Retina (tissue), 1 donor: ENCODE measurements around the gene BAZ2A.

Experiments
- DNase-seq: peaks from one replicate; pipeline ENCODE4 v3.0.0-alpha.2; 2016

The BAZ2A gene

DNA sequence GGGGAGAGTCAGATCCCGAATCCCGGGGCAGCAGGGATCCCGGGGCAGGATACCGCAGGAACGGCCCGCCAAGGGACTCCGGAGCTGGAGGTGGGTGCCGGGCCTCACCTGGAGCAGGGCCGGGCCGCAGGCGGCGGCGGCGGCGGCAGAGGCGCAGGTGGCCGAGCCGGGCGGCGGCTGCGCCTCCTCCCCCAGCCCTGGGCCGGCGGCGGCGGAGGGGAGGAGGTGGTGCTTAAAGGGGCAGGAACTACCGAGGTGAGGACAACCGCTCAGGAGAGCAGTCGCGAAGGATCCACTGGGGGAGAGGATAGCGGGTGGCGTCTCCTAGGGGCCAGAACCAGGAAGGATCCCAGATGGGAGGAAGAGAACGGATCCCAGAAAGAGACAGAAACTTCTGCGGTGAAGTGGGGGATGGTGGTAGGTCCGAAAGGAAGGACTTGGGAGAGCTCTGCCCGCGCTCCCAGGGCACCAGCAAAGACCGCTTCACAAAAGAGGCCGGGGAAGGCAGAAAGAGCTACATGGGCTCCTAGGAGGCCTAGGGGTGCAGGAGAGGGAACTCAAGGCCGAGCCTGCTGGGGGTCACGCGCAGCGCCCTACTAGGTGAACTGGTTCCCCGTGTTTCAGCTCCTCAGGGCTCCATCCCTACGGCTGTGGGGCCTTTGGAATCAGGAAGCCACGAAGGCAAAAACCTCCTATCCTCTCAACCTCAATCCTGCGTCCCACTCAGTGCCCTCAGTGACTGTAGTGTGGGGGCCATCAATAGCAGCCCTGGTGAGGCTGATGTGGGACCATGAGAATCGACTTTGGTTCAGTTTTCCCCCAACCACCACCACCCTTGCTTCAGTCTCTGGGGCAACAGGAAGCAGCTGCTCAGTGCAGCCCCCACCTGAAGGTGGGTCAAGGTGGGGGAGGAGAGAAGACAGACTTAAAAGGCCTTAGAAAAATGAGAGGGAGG, 5.0 kb upstream of the BAZ2A start:
- peak; percentile 67 for DNase-seq

DNA sequence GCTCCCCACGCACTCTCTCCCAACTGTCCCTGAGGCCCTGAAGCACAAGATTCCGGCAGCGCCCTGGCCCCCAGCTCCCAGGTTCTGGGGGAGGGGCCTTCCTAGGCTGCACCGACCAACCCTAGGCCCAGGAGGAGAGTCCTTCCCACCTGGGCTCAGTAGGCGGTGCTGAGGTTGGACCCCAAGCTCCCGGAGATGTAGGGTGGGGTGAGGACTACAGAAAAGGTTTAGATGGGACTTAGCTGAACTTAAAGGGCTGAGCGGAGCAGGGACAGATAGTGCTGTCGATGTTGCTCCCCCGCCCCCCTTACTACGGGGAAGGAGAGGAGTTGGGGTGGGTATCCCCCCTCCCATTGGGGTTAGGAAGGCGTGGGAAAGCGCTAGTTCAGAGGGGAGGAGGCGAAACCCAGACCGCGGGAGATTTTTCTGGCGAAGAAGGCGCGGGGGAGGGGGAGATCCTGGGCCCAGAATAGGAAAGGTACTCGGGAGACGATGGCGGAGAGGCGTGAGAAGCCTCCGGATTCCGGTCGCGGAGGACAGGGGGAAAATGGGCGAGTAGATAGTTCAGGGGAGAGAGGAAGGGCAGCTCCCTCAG, 4.2 kb upstream of the BAZ2A start:
- peak; percentile 53 for DNase-seq

DNA sequence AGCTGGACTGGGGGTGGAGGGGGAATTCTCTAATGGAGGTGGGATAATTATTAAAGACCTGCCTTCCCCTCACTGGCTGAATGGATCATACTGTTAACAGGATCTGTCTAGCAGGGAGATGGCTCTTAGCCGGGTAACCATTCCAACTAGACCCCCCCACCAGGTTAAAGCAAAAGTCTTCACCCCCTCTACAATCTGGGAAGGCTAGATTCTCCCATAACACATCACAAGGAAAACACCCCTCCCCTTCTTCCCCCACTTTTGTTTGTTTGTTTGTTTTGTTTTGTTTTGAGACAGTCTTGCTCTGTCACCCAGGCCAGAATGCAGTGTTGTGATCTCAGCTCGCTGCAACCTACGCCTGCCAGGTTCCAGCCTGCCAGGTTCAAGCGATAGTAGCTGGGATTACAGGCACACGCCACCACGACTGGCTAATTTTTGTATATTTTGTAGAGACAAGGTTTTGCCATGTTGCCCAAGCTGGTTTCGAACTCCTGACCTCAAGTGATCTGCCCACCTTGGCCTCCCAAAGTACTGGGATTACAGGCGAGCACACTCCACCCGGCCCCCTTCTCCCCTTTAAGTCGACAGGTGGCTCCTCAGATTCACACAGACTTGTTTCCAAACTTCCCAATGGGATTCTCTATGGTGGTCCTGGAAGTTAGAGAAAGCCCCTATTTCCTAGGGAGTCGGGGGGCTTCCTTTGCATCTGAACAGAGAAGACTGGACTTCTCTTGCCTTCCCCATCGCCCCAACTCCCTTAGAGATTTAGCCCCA, 3.5 kb upstream of the BAZ2A start:
- DNase-seq = no peak

DNA sequence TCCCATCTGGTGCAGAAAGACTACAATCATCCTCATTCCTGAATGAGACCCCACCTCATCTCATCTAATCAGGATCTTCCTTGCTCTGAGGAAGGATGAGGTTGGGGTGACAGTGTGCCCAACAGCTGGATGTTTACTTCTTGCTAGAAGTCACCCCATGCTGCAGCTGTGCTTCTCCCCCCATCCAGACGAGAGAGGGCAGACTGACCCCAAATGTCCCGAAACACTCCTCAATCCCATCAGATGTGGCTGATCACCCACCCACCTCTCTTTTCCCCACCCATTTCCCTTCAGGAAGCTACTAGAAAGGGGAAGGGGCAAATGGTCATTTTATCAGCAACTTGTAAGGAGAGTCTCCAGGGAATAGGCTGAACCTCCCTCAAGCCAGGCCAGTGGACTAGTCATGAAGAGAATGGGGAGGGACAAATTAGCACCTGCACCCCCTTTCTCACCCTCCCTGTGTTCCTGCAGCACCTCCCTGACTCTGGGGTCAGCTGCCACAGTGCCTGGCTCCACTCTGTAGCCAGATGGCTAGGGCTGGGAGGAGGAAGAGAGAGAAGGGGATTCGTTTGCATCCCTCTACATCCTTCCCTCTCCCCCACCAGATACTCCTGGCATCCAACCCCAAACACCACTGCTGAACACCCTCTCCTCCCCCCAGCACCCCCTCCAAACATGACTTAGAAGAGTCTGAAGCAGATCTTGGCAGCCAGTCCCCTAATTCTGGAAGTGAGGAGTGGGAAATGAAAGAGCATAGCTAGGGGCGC, 2.8 kb upstream of the BAZ2A start:
- peak; percentile 21 for DNase-seq

DNA sequence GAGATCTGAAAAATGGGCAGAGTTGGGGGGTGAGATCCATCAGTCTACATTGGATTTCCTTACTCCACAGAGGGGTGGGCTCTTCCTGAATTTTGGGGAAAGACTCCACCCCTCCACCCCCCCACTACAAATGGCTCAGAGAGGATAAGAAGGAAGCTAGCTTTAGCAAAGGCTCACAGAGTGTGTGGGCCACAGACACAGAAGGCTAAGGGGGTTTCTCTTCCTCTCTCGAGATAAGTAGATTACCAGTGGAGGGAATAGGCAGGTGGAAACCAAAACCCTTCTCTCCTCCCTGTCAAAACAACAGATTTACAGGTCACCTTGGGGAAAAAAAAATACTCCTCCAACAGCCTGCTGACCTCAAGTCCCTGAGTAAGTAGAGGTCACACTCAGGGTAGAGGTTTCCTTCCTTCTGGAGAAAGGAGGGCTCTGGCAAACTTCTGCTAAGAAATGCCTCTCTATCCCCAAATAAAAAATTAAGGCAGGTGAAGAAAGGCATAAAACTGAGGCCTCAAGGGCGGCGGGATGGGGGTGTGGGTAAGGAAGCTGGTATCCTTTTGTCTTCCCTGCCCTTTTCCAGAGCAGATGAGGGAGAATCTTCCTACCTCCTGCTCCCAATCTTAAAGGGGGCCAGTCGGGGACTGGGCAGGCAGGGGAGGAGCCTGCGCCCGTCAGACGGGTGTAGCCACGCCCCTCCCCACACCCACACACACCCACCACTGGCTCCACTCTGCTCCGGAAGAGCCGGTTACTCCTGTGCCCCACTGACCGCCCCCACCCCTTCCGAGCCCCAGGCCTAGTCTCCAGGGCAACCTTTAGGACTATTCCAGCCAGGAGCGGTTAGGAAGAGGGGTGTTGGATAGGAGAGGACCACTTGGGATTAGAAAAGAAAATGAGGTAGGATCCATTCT, 1.9 kb upstream of the BAZ2A start:
- DNase-seq = peak; percentile 59

DNA sequence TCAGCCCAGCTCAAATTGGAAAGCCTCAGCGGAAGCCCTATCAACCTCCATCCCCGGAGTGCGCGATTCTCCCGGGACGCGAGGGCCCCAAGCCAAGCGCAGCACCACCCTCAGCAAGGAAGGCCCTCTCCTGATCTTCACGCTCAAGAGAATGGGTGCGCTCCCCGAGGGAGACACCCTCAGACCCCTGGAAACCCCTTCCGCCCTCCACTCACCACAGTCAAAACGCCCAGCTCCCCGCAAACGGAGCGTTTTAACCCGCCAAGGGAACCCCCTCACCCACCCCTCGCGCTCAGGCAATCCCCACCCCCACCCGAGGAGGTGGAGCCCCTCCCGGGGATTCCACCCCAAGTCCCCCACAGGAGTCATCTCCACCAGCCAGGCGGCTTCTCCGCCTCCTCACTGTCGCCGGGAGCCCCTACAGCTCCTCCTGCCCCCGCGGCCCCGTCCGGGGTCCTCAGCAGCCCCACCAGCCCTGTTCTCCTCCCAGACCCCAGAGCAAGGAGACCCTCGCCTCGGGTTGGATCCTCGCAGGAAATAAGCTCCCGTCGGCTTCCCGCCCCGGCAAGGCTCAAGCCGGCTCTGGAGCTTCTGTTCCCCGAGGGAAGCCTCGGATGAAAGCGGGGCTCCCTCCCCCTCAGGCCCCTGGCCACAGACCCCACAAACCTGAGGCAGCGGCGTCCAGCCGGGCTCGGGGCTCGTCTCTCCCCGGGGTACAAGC, 507 bp downstream of the BAZ2A start:
- peak; percentile 60 for DNase-seq

DNA sequence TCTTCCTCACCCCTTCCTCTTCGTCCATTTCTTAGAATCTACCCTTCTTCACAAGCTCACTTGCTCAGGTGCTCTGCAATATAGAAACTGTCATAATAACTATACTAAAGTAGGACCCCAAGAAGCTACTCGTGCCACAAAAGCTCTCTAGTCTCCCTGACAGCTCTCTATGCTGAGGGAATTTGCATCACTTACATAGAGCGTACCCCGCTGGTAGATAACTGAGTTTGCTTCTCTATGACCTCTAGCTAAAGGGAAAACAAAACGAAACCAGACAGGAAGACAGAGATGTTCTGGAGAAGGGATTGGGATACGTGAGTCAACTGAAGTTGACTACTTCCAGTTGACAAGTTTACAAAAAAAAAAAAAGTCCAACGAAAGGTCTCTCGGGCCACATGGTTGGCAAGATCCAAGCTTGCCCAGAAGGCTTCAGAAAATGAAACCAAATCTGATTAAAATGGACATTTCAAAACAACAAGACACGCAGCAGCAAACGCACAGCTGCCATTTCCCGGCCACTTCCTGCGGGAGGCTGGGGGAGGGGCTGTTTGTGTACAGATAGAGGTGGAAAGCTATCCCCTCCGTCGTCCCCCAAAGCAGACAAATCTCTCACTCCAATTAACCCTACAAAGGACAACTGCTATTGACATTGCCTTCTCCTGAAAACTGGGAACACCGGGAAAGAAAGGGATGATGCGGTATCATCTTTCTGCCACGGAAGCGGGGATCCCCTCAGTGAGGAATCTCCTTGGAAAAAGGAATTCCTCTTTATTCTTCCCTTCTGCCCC, 1.3 kb downstream of the BAZ2A start:
- DNase-seq = peak; percentile 69

DNA sequence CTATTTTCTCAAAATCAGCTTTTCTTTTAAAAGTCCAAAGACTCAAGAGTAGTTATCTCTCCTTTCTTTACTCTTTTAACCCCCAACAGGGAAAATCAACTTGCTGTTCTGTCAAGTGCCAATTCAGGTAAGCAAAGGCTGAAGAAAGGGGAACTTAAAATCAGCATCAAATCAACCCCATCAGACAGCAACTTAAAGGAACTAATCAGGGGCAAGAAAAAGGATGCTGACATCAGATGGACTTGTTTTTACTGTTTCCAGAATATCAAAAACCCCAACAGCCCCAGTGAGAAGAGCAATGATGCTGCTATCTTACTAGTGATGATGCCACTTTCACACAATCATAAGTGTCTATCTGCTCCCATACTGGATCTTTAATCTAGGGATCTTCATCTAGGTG, 3.4 kb downstream of the BAZ2A start:
- DNase-seq = no peak

DNA sequence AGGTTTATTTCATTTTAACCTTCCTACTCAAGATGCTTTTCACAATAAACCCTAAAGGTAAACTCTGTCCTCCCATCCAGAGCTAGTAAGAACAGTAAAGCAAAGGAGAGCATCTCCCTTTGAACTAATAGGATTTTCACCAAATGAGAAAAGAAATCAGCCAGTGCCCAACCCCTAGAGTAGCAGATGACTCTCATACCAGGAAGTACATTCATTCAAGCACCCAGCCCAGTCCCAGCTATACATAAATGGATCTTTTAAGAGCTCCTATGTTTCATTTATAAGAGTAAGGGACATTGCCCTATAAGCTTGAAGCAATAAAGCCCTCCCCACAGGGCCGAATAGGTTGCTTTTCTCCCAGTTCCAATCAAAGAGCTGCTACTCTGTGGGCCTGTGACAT, 7.6 kb downstream of the BAZ2A start:
- no peak for DNase-seq

DNA sequence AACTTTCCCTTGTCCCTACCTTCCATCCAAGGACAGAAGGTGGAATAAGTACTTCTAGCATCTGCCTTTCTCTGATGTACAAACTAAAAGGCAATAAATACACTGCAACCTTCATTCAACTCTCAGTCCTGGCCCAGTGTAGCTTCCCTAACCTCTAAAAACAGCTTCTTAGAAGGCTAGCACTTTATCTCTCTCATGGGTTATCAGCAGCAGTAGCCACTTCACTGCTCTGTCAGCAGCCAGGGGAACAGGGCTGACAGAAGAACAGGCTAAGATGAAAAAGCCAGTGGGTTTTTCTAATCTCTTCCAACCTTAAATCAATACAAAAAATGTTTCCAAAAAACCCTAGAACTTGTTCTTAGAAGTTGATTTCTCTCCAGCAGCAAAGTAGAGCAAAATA, 13.2 kb downstream of the BAZ2A start:
- DNase-seq = no peak

DNA sequence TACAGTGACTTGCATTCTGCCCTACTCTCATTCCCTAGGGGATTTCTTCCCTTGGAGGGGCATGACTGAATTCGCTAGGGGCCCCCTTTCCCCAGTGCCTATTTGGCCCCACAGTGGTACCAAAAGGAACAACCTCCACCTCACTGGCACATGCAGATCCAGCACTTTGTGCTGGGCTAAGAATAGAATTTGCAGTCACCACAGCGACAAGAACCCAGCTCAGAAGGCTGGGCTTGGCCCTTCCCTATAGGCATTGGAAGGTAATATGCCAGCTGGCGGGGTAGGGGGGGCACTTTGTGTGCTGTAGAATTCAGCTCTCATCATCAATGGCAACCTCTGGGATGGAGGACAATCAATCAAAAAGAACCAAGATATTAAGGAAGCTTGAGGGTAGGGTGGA, 13.9 kb downstream of the BAZ2A start:
- no peak for DNase-seq

DNA sequence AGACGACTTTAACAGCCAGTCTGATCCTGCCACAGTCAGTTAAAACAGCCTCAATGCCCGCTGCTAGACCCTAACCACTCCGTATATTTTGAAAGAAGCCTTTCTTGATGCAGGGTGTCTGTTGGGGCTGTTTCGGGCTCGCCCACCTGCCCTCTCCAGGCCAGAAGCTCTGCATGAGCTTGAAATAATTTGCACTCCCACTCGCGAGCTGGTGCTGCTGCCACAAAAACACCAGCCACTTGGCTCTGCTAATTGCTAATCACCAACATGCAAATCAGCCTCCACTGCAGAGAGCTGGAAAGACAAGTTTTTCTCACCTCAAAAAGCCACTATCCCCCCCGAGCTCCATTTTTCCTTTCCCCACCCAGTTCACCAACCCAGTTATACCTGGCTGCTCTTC, 15.5 kb downstream of the BAZ2A start:
- DNase-seq = no peak

DNA sequence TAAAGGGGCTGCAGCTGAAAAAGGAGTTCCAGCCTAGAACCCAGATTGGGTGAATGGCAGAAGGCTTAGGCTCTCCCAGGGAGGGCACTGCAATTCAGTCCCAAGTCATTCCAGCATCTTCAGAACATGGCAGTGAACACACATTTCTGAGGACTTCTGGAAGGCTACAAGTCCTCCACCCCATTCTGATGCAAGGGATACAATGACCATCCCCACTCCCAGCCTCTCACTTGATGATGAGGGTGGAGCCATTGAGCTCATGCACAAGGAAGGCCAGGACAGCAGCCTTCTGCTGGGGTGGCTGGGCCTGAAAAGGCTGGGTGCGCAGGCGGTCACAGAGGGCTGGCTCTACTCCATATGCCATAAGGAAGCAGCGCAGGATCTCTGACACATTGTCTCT, 25.8 kb downstream of the BAZ2A start:
- no peak for DNase-seq

DNA sequence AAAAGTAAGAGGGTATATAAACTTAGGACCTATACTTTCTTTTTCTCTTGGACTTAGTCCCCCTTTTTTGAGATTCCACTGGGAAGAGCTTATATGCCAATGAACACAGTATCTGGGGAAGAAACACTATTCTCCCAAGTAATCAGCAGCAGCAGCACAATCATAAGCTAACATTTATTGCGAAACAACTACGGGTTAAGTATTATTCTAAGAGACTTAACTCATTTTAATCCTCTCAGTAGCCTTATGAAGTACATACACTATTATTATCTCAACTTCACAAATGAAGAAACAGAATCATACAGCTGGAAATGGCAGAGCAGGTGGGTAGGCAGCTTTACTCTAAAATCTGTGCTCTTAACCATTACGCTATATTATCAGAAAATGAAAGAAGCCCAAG, 27.9 kb downstream of the BAZ2A start:
- DNase-seq = no peak

DNA sequence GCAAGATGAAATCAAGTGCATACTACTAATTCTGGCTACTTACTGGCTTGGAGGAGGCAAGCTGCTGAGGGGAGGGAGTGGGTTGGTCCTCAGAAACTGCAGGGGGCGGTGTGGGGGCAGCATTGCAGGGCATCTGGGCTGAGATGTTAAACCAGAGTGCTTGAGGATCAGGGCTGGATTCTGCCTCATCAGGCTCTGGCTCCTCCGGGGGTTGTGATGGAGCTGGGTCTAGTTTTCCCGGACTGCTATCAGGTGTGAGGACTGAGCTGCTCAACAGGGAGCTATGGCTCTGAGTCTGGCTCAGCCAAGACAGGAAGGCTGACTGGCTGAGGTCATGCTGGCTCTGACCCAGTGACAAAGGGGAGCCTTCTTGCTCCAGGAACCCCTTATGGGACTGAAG, 28.6 kb downstream of the BAZ2A start:
- DNase-seq = no peak

DNA sequence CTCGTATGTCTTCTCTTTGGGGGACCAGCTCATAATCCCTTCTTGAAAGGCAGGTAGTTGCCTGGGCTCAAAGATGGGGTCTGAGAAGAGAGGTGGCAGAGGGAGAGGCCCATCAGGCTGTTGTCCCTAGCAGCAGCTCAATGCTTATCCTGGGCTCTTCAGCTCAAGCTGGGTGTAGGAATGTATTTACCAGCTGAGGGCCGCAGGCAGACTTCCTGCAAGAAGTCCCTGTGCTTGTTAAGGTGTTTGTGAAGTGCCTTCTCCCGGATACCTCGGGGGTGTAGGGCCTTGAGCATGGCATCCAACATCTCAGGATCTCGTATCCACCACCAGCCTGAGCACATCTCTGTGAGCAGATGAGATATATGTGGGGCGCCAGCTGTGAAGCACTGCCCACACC, 29.4 kb downstream of the BAZ2A start:
- no peak for DNase-seq

DNA sequence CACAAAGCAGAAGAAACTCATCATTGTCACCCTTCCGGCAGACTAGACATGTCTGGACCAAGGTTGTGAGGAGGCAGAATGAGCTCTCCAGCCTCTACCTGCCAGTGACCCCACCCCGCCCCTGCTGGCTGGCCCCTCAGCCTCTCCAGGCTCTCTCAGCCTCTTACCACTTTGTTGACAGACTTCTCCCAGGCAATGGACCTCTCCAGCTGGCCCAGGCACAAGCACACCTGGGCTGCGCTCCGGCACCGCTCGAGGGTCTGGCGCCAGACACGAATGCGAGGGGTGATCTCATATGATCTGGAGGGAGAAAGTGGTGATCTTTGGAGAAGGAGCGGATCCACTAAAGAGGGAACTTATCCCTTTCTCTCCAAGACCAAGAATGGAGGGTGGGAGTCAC, 30.3 kb downstream of the BAZ2A start:
- no peak for DNase-seq

DNA sequence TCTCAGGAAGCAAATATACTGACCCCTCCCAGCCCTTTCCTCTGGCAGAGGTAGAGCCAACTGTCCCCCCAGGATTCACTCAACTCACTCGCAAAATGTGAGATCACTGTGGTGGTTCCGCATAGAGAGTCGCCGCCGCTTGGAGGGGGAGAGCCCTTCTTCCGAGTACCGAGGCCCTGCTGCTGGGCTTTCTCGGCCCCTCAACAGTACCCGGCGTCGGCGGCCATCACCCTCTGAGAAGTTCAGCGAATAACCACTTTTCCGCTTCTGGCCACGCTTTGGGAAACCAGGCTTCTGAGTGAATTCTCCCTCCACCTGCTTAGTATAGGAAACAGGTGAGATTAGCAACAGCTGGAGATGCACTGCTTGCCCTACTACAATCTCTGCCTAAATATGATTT, 31.1 kb downstream of the BAZ2A start:
- DNase-seq = no peak

DNA sequence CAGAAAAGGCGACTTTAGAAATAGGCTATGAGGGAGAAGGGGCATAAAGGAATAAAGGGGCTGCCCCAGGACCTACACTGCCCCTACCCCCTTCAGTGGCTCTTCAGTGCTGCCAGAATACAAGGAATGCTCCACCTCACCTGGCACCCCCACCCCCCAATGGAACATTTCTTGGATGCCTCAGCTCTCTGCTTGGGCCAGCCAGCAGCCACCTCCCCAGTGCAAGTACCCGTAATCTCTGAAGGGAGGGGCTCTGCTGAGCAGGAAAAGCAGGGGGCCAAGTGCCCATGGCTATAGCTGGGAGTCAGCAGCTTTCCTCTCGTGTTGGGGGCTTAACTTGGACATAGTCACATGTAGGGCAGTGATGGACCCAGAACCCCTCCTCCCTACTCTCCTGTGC, 33.3 kb downstream of the BAZ2A start:
- DNase-seq = no peak

DNA sequence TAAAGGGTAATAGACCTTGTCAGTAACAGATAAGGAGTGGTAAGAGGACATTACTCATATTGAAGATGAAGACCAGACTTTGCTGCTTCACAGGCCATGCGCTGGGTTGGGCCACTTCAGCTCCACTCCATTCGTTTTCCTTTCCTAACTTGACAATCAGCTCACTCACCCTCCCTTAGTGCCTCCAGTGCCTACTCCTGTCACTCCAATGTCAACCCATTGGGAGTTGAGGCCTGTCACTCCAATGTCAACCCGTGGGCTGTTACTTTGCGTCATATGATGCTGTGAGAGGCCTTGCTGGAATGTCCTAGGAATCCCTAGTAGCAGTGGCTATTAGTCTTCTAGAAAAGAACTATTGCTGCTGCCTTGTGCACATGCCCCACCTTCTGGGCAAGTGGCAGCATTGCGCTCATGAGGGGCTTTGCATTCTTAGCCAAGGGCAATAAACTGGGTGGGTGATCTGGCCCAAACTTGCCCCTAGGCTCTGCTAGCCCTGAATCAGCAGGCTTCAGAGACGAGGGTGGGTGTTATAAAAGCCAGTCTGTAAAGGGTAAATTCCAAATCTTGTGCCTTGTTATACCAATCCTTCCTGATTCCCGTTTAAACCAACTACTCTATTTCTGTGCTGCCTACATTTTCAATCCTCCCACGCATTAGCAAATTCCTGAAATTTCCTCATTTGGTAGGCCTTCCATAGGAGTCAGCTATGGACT, 36.1 kb downstream of the BAZ2A start:
- peak; percentile 68 for DNase-seq
